Measurements from ENCODE around the gene ENTR1.

Gene ENTR1

GRCh38 chr9:136374183-136374575 lies 36.2 kb downstream of the ENTR1 start:
- TF ChIP-seq CREB1 (IDR thresholded peaks at IDR 0.05; ENCODE audit: low read depth) (no peak), EGR1 (IDR thresholded peaks at IDR 0.05) (no peak), FOXM1 (IDR thresholded peaks at IDR 0.05; ENCODE audit: borderline replicate concordance, low read depth) (no peak), YY1 (IDR thresholded peaks at IDR 0.05; ENCODE audit: low read depth) (no peak), NFIC (IDR thresholded peaks at IDR 0.05) (no peak), ZBTB7A (IDR thresholded peaks at IDR 0.05; ENCODE audit: low read depth) (no peak; the same call in 1 of the 2 replicates), TEAD4 (IDR thresholded peaks at IDR 0.05) (no peak), RAD21 (IDR thresholded peaks at IDR 0.05; ENCODE audit: low read depth) (no peak), TAF1 (IDR thresholded peaks at IDR 0.05; ENCODE audit: low read depth) (no peak), MAX (IDR thresholded peaks at IDR 0.05) (no peak)

GRCh38 chr9:136373300-136374182 lies 36.9 kb downstream of the ENTR1 start, which contains the start of gene CARD9:
Gene CARD9 (minus strand): TSS chr9:136373669. CDS start chr9:136372078, 1,591 bp downstream.
- TF ChIP-seq YY1 (IDR thresholded peaks at IDR 0.05; ENCODE audit: low read depth) (no peak), EGR1 (IDR thresholded peaks at IDR 0.05) (no peak), TAF1 (IDR thresholded peaks at IDR 0.05; ENCODE audit: low read depth) (no peak), EP300 (IDR thresholded peaks at IDR 0.05; ENCODE audit: borderline replicate concordance) (no peak)

GRCh38 chr9:136372561-136373299 lies 37.7 kb downstream of the ENTR1 start:
- no peak for TF ChIP-seq REST (IDR thresholded peaks at IDR 0.05; ENCODE audit: low read depth)
- peak; percentile 51; the same call in 1 of the 2 replicates for TF ChIP-seq ZBTB7A (IDR thresholded peaks at IDR 0.05; ENCODE audit: low read depth)
- no peak for TF ChIP-seq EP300 (IDR thresholded peaks at IDR 0.05; ENCODE audit: borderline replicate concordance)
- TF ChIP-seq TAF1 (IDR thresholded peaks at IDR 0.05; ENCODE audit: low read depth): no peak
- peak; percentile 43 for TF ChIP-seq MAX (IDR thresholded peaks at IDR 0.05)
- no peak; the same call in 1 of the 2 replicates for TF ChIP-seq NFIC (IDR thresholded peaks at IDR 0.05)
- TF ChIP-seq FOXM1 (IDR thresholded peaks at IDR 0.05; ENCODE audit: borderline replicate concordance, low read depth): no peak
- TF ChIP-seq USF1 (IDR thresholded peaks at IDR 0.05): peak; percentile 53
- no peak for TF ChIP-seq CREB1 (IDR thresholded peaks at IDR 0.05; ENCODE audit: low read depth)
- TF ChIP-seq TCF12 (IDR thresholded peaks at IDR 0.05; ENCODE audit: low read depth): peak; percentile 61; the same call in 1 of the 2 replicates
- TF ChIP-seq RAD21 (IDR thresholded peaks at IDR 0.05; ENCODE audit: low read depth): peak; percentile 23; the same call in 1 of the 2 replicates
- TF ChIP-seq EGR1 (IDR thresholded peaks at IDR 0.05): no peak
- TF ChIP-seq YY1 (IDR thresholded peaks at IDR 0.05; ENCODE audit: low read depth): no peak
- TF ChIP-seq TEAD4 (IDR thresholded peaks at IDR 0.05): peak; percentile 68
- TF ChIP-seq CEBPB (IDR thresholded peaks at IDR 0.05): peak; percentile 95

- no peak for TF ChIP-seq CEBPB (IDR thresholded peaks at IDR 0.05)
- no peak for TF ChIP-seq CREB1 (IDR thresholded peaks at IDR 0.05; ENCODE audit: low read depth)
- TF ChIP-seq ZBTB7A (IDR thresholded peaks at IDR 0.05; ENCODE audit: low read depth): no peak
- TF ChIP-seq EP300 (IDR thresholded peaks at IDR 0.05; ENCODE audit: borderline replicate concordance): no peak
Measured at GRCh38 chr9:136372006-136372405, 38.4 kb downstream of the ENTR1 start.

- TF ChIP-seq MAX (IDR thresholded peaks at IDR 0.05): no peak
- no peak for TF ChIP-seq YY1 (IDR thresholded peaks at IDR 0.05; ENCODE audit: low read depth)
- TF ChIP-seq RAD21 (IDR thresholded peaks at IDR 0.05; ENCODE audit: low read depth): no peak
- TF ChIP-seq FOXM1 (IDR thresholded peaks at IDR 0.05; ENCODE audit: borderline replicate concordance, low read depth): no peak
- no peak for TF ChIP-seq TCF12 (IDR thresholded peaks at IDR 0.05; ENCODE audit: low read depth)
- no peak for TF ChIP-seq CEBPB (IDR thresholded peaks at IDR 0.05)
Measured at GRCh38 chr9:136371533-136371880, 38.9 kb downstream of the ENTR1 start.

GRCh38 chr9:136370687-136371532 lies 39.5 kb downstream of the ENTR1 start:
- no peak for TF ChIP-seq USF1 (IDR thresholded peaks at IDR 0.05)
- TF ChIP-seq RAD21 (IDR thresholded peaks at IDR 0.05; ENCODE audit: low read depth): no peak
- TF ChIP-seq YY1 (IDR thresholded peaks at IDR 0.05; ENCODE audit: low read depth): no peak
- TF ChIP-seq TCF12 (IDR thresholded peaks at IDR 0.05; ENCODE audit: low read depth): no peak
- no peak for TF ChIP-seq TAF1 (IDR thresholded peaks at IDR 0.05; ENCODE audit: low read depth)
- no peak for TF ChIP-seq TEAD4 (IDR thresholded peaks at IDR 0.05)
- TF ChIP-seq EGR1 (IDR thresholded peaks at IDR 0.05): no peak
- no peak for TF ChIP-seq FOXM1 (IDR thresholded peaks at IDR 0.05; ENCODE audit: borderline replicate concordance, low read depth)
- TF ChIP-seq CREB1 (IDR thresholded peaks at IDR 0.05; ENCODE audit: low read depth): no peak
- TF ChIP-seq MAX (IDR thresholded peaks at IDR 0.05): no peak
- TF ChIP-seq ZBTB7A (IDR thresholded peaks at IDR 0.05; ENCODE audit: low read depth): no peak
- no peak for TF ChIP-seq NFIC (IDR thresholded peaks at IDR 0.05)
- TF ChIP-seq EP300 (IDR thresholded peaks at IDR 0.05; ENCODE audit: borderline replicate concordance): no peak

Measured in Ishikawa (cell line).